Aorta (tissue), 5 donors: ENCODE results near the gene KCNQ4. TPM values are rescaled to one million over a fixed set of nuclear protein-coding genes. Genes with fewer than 3 reads are reported as not detected.

Source experiments
- ATAC-seq: fragments of 200-7000 bp; cut with Tn5 transposase; one replicate; pipeline ENCODE4 v1.9.1; 2022; ENCODE audit warnings: moderate library complexity; ENCODE audit not compliant: low FRiP score
- DNase-seq, 2 donors: peaks; one replicate each; pipeline ENCODE4 v3.0.0-alpha.2; 2020
- H3K27ac ChIP-seq, 2 donors: one replicate each; pipeline ENCODE4 v1.5.1; 2013; ENCODE audit warnings: low read length in 2 of 2, mild to moderate bottlenecking in 2 of 2, moderate library complexity in 2 of 2, control low read depth in 1 of 2, inconsistent platforms in 1 of 2, low read depth in 1 of 2
- H3K27me3 ChIP-seq, 2 donors: one replicate each; pipeline ENCODE4 v1.6.1; 2013; ENCODE audit warnings: control low read depth in 1 of 2, low read length in 1 of 2, mild to moderate bottlenecking in 1 of 2, moderate library complexity in 1 of 2; ENCODE audit not compliant: insufficient read depth in 2 of 2, control insufficient read depth in 1 of 2
- H3K36me3 ChIP-seq, 2 donors: one replicate each; pipeline ENCODE4 v1.6.1; 2013; ENCODE audit warnings: control low read depth in 1 of 2, low read length in 1 of 2, mild to moderate bottlenecking in 1 of 2; ENCODE audit not compliant: insufficient read depth in 2 of 2, control insufficient read depth in 1 of 2
- H3K4me1 ChIP-seq, 2 donors: one replicate each; pipeline ENCODE4 v1.6.1; 2013; ENCODE audit warnings: low read length in 2 of 2, control low read depth in 1 of 2, mild to moderate bottlenecking in 1 of 2, moderate library complexity in 1 of 2; ENCODE audit not compliant: insufficient read depth in 2 of 2, control insufficient read depth in 1 of 2
- H3K4me3 ChIP-seq, 2 donors: one replicate each; pipeline ENCODE4 v1.5.1; 2013; ENCODE audit warnings: low read length in 2 of 2, control low read depth in 1 of 2, mild to moderate bottlenecking in 1 of 2
- H3K9me3 ChIP-seq: one replicate; pipeline ENCODE4 v1.6.1; 2013; ENCODE audit warnings: mild to moderate bottlenecking, low read length; ENCODE audit not compliant: control insufficient read depth
- WGBS, 2 donors: extraction: QIAGEN DNeasy Blood & Tissue Kit; methylation state at CpG; one replicate each; pipeline ENCODE4 v1.1.7; 2013; 5-methylcytosine and 5-hydroxymethylcytosine counted together
- intact Hi-C, 2 donors: fragments of 100-400 bp; cut with DNase I; formaldehyde crosslinking; loops; one replicate each; pipeline versions ENCODE4 v1.14.2 to v1.15.0; 2022
- polyA plus RNA-seq, 2 donors: library from polyadenylated mRNA; stranded (reverse); fragments of 200-250 nt; gene quantifications; one replicate each; pipeline ENCODE4 v1.2.3, GENCODE V29; 2013
- total RNA-seq, 2 donors: library from RNA; stranded (reverse); fragmentation: NEBNext Ultra II Directional; extraction: Animal tissue kit (Norgen Biotek cat#: 25700); gene quantifications; one replicate each; pipeline ENCODE4 v1.2.1, GENCODE V29; 2021
- donor health status: healthy with polysubstance abuse.
- donor health status: Bipolar disorder and iron deficiency.
- donor health status: DM: no; HTN: no; CAD: no.
- donor health status: DM: no; HTN: no; CAD: no.
- donor health status: DM: yes; HTN: yes; CAD: no.

The KCNQ4 gene
- total and polyA plus RNA-seq, 4 donors = 0.88 to 10.0 (median 7.9) TPM

GRCh38 chr1:40742363-40743061 lies 41.1 kb upstream of the KCNQ4 start:
- no peaks in the 10 kb centered on the region for H3K9me3 ChIP-seq
- DNase-seq = no peak
- intact Hi-C loops = no loop called here
- WGBS, 2 donors = 65 to 72% methylated on average over 3 of the region's 3 CpGs
- ATAC-seq = no peak
- H3K4me1 ChIP-seq = no peaks in the 10 kb centered on the region
- H3K36me3 ChIP-seq = no peaks in the 10 kb centered on the region
- H3K27ac ChIP-seq = no peak overlapping the region
- H3K4me3 ChIP-seq = no peak overlapping the region
- H3K27me3 ChIP-seq = no peaks in the 10 kb centered on the region

GRCh38 chr1:40743452-40743851 lies 40.1 kb upstream of the KCNQ4 start:
- DNase-seq = no peak
- Histone ChIP-seq H3K27me3 (no peaks in the 10 kb centered on the region), H3K27ac (no peak overlapping the region), H3K4me3 (no peak overlapping the region), H3K9me3 (no peaks in the 10 kb centered on the region), H3K4me1 (no peaks in the 10 kb centered on the region), H3K36me3 (no peaks in the 10 kb centered on the region)
- intact Hi-C loops = no loop called here
- 92 to 93% methylated on average over 3 of the region's 3 CpGs for WGBS, 2 donors
- no peak for ATAC-seq

DNA sequence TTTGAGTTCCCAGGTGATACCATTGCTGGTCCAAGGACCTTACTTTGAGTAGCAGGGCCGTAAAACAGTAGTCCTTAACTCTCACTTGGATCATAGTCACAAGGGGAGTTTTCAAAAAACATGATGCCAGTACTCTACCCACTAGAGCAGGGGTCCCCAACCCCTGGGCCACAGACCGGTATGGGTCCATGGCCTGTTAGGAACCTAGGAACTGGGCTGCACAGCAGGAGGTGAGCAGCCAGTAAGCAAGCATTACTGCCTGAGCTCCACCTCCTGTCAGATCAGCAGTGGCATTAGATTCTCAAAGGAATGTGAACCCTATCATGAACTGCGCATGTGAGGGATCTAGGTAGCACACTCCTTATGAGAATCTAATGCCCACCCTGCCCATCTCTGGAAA lies 39.7 kb upstream of the KCNQ4 start:
- Histone ChIP-seq H3K27ac (no peak overlapping the region), H3K4me3 (no peak overlapping the region), H3K36me3 (no peaks in the 10 kb centered on the region), H3K27me3 (no peaks in the 10 kb centered on the region), H3K9me3 (no peaks in the 10 kb centered on the region), H3K4me1 (no peaks in the 10 kb centered on the region)
- intact Hi-C loops = no loop called here
- no peak for DNase-seq
- no peak for ATAC-seq
- WGBS, 2 donors = 96% methylated on average over 3 of the region's 3 CpGs

GRCh38 chr1:40745176-40745575 lies 38.4 kb upstream of the KCNQ4 start:
- DNase-seq (no peak), ATAC-seq (no peak)
- WGBS, 2 donors = 5 to 18% methylated on average over 1 of the region's 1 CpG
- H3K36me3 ChIP-seq = peaks cover 5 to 8% of the 10 kb centered on the region in 2 donors
- H3K27me3 ChIP-seq = no peaks in the 10 kb centered on the region
- H3K4me3 ChIP-seq = no peak overlapping the region
- intact Hi-C loops = no loop called here
- H3K4me1 ChIP-seq = no peaks in the 10 kb centered on the region
- no peaks in the 10 kb centered on the region for H3K9me3 ChIP-seq
- H3K27ac ChIP-seq = no peak overlapping the region

- Histone ChIP-seq H3K27ac (no peak overlapping the region), H3K27me3 (no peaks in the 10 kb centered on the region), H3K36me3 (peaks cover 5 to 8% of the 10 kb centered on the region in 2 donors), H3K4me3 (no peak overlapping the region), H3K9me3 (no peaks in the 10 kb centered on the region), H3K4me1 (no peaks in the 10 kb centered on the region)
- ATAC-seq (no peak), DNase-seq (no peak)
- intact Hi-C loops = no loop called here
- 91 to 92% methylated on average over 2 of the region's 2 CpGs for WGBS, 2 donors
These were observed 37.1 kb upstream of the KCNQ4 start for GRCh38 chr1:40746344-40747090.

DNA sequence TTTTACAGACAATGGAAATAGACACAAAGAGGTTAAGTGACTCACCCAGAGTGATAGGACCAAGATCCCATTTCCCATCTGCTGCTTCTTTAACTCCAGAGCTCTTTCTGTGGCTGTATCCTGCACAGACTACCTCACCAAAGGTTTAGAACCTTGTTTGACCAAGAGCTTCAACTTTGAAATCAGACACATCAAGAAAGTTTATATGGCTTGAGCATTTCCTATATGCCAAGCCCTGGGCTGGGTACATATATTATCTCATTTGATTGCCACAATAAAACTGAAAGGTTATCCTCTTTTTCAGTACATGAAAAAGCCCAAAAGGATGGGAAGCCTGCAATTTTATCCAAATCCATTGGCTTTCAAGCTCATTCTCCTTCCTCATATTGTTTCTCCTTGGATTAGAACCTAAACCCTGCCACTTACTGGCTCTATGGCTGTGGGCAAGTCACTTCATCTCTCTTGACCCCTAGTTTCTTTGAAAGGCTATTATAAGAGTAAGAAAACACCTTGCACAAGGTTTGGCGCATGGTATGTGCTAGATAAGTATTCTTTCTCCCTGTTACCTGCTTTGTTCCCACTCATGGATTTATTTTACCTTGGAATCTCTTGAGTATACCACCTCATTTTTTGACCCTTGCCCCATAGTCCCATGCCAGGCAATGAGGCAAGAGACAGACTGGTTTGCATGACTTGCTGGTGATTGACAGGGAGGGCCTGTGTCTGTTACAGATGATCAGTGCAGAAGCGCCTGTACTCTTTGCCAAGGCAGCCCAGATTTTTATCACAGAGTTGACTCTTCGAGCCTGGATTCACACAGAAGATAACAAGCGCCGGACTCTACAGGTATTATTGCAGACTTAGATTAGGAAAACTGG lies 34.5 kb upstream of the KCNQ4 start:
- Histone ChIP-seq H3K27ac (no peak overlapping the region), H3K36me3 (peaks cover 7 to 8% of the 10 kb centered on the region in 2 donors), H3K27me3 (no peaks in the 10 kb centered on the region), H3K4me3 (no peak overlapping the region), H3K9me3 (no peaks in the 10 kb centered on the region), H3K4me1 (no peaks in the 10 kb centered on the region)
- 93 to 97% methylated on average over 5 of the region's 5 CpGs for WGBS, 2 donors
- DNase-seq = no peak
- ATAC-seq = no peak
- intact Hi-C loops = no loop called here

- Histone ChIP-seq H3K27me3 (no peaks in the 10 kb centered on the region), H3K27ac (no peak overlapping the region), H3K9me3 (no peaks in the 10 kb centered on the region), H3K4me1 (no peaks in the 10 kb centered on the region), H3K4me3 (no peak overlapping the region), H3K36me3 (peaks cover 7 to 8% of the 10 kb centered on the region in 2 donors)
- 92 to 94% methylated on average over 3 of the region's 3 CpGs for WGBS, 2 donors
- ATAC-seq (no peak), DNase-seq (no peak)
- intact Hi-C loops = no loop called here
These were observed 33.8 kb upstream of the KCNQ4 start for GRCh38 chr1:40749817-40750216.

DNA sequence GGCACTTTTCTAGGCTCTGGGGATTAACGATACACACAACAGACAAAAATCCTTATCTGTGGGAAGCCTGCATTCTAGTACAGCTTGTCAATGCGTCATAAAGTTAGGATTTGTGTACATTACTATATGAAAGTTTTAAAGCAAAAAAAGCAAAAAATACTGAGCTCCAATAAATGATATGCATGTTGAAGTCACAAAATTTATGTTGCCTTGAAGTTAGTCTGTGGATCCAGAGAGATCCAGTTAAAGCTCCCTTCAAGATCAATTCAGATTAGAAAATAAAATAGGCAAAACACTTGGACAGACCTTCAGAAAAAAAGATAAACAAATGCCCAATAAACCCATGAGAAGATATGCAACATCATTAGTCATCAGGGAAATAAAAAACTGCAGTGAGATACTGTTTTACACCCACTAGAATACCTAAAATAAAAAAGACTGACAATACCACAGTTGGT lies 33.1 kb upstream of the KCNQ4 start:
- Histone ChIP-seq H3K27me3 (no peaks in the 10 kb centered on the region), H3K4me3 (no peak overlapping the region), H3K27ac (no peak overlapping the region), H3K36me3 (peaks cover 7 to 8% of the 10 kb centered on the region in 2 donors), H3K9me3 (no peaks in the 10 kb centered on the region), H3K4me1 (no peaks in the 10 kb centered on the region)
- DNase-seq = no peak
- WGBS, 2 donors = 89 to 92% methylated on average over 2 of the region's 2 CpGs
- intact Hi-C loops = no loop called here
- ATAC-seq = no peak
